AG04450 (cell line): ENCODE measurements around the gene PLOD3. TPM values are rescaled to one million over a fixed set of nuclear protein-coding genes. Genes with fewer than 3 reads are reported as not detected.

ENCODE experiments used
- CTCF ChIA-PET: fragments of 300-600, 350-600 bp; formaldehyde crosslinking; extraction: SDS; loops from one replicate; lab custom pipeline; 2022; ENCODE audit warnings: antibody characterized with exemption, inconsistent platforms; lab: Charles Lee
- POLR2A ChIA-PET: fragments of 350-600 bp; formaldehyde crosslinking; extraction: SDS; loops from one replicate; lab custom pipeline; 2021; ENCODE audit warnings: antibody characterized with exemption, inconsistent platforms; lab: Yijun Ruan, JAX
- DNase-seq: peaks from one replicate; pipeline ENCODE4 v3.0.0-alpha.2; 2011; ENCODE audit warnings: low read depth, low spot score
- H3K27ac ChIP-seq: one replicate; pipeline ENCODE4 v1.5.1; 2012; ENCODE audit warnings: low read depth, low read length, control low read depth
- H3K27me3 ChIP-seq: one replicate; pipeline ENCODE4 v1.6.0; 2012; ENCODE audit warnings: low read length; ENCODE audit not compliant: control insufficient read depth, insufficient read depth
- H3K4me3 ChIP-seq: 2 replicates; pipeline ENCODE4 v1.5.1; 2011; ENCODE audit warnings: mild to moderate bottlenecking, low read depth, low read length, control low read depth
- H3K9me3 ChIP-seq: 2 replicates; pipeline ENCODE4 v1.5.1; 2012; ENCODE audit warnings: low read length; ENCODE audit not compliant: control insufficient read depth, insufficient read depth
- polyA plus RNA-seq: library from polyadenylated mRNA; depleted of rRNA; stranded (reverse); fragments of >200 nt; gene quantifications from 2 replicates; pipeline ENCODE4 v1.2.3, GENCODE V29; 2011
- TF ChIP-seq, protein P1 (sequence below): IDR thresholded peaks from 2 replicates; pipeline ENCODE4 v1.5.1; 2011; ENCODE audit warnings: low read depth, low read length, control low read depth, inconsistent platforms

PLOD3 gene
- polyA plus RNA-seq, 1 experiment = 60.6 TPM

DNA sequence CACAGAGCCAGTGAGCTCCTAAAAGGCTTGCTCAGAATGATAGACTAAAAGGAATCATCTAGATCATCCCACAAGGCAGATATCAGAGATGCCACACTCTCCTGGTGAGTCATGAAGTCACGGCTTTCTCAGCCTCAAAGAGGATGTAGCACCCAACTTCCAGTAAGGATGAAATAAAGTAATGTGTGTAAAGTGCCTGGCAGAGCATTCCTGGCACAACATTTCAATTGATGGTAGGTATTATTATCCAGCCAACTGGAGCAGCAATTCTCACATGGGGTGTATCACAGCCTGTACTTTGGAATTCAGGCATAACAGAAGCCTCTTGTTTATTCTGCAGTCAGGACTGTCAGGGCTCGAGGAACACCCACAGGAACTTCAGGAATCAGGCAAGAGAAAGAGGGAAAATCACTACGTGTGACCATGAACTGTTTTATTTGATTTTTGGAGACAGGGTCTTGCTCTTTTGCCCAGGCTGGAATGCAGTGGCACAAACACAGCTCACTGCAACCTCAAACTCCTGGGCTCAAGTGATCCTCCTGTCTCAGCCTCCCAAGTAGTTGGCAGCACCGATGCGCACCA is 32.0 kb downstream of the PLOD3 start:
- H3K27ac ChIP-seq = no peak overlapping the region
- peaks cover 11% of the 10 kb centered on the region for H3K27me3 ChIP-seq
- H3K9me3 ChIP-seq = no peaks in the 10 kb centered on the region
- TF ChIP-seq, protein P1, sequence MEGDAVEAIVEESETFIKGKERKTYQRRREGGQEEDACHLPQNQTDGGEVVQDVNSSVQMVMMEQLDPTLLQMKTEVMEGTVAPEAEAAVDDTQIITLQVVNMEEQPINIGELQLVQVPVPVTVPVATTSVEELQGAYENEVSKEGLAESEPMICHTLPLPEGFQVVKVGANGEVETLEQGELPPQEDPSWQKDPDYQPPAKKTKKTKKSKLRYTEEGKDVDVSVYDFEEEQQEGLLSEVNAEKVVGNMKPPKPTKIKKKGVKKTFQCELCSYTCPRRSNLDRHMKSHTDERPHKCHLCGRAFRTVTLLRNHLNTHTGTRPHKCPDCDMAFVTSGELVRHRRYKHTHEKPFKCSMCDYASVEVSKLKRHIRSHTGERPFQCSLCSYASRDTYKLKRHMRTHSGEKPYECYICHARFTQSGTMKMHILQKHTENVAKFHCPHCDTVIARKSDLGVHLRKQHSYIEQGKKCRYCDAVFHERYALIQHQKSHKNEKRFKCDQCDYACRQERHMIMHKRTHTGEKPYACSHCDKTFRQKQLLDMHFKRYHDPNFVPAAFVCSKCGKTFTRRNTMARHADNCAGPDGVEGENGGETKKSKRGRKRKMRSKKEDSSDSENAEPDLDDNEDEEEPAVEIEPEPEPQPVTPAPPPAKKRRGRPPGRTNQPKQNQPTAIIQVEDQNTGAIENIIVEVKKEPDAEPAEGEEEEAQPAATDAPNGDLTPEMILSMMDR = no peak
- CTCF ChIA-PET = interaction anchor here (0.8 to 3.5 kb wide), 4 partner anchors 7 to 105 kb away, joined by 3 to 25 read pairs (median 19); no protein-coding TSS in a partner anchor
- no peak for DNase-seq
- no peak overlapping the region for H3K4me3 ChIP-seq
- POLR2A ChIA-PET = interaction anchor here (0.5 kb wide), 1 partner anchor 296 kb away, joined by 5 read pairs; the partner anchor contains the start of gene UFSP1

DNA sequence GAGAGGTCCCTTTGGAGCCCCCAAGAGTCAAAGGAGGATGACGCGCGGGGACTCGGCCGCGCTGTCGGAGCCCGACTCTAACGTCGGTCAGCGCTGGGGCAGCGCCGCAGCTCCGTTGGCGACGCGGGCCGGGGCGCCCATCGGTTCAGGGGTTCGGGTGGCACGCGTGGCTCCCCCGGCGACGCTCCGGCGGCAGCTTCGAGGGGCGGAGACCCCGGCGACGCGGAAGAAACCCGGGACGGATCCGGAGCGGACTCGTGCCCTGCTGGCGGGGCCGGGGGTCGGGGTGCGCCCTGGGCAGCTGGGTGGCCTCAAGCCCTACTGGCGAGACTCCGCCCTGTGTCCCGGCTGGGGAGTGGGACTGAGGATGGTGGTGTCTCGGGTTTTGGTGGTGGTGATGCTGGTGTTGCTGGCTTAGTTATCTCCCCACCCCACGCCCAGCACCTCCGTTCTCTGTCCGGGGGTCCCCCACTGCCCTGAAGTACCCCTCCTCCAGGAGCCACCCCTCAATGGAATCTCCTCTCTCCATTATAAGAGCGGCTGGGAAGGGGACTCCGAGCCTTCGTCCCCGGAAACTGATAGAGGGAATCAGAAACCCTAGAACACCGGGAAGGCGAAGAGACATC is 37.1 kb downstream of the PLOD3 start, which contains the start of gene NAT16:
NAT16 (minus strand) TSS at position 164 of the 626 bp plus-strand sequence. CDS start 5,486 bp downstream, outside the sequence.
- no peak for DNase-seq
- H3K9me3 ChIP-seq = no peaks in the 10 kb centered on the region; the same call in 1 of the 2 replicates
- H3K27ac ChIP-seq = no peak within 1 kb of the TSS
- ChIA-PET POLR2A (interaction anchor here (0.6 kb wide), 1 partner anchor 302 kb away, joined by 3 read pairs; no protein-coding TSS in a partner anchor), CTCF (no interaction called here)
- H3K4me3 ChIP-seq = 0 out of 2 replicates have a peak within 1 kb of the TSS, but pooled peaks have one; percentile 17
- H3K27me3 ChIP-seq = peaks cover 59% of the 10 kb centered on the region
- TF ChIP-seq, protein P1 = no peak

- H3K4me3 ChIP-seq = no peak overlapping the region
- ChIA-PET CTCF (no interaction called here), POLR2A (interaction anchor here (0.6 kb wide), 1 partner anchor 301 kb away, joined by 3 read pairs; no protein-coding TSS in a partner anchor)
- TF ChIP-seq, protein P1 = no peak
- no peak for DNase-seq
- peaks cover 64% of the 10 kb centered on the region for H3K27me3 ChIP-seq
- H3K27ac ChIP-seq = no peak overlapping the region
- no peaks in the 10 kb centered on the region; the same call in 1 of the 2 replicates for H3K9me3 ChIP-seq
Measured at GRCh38 chr7:101179713-101180112, 37.7 kb downstream of the PLOD3 start.

DNA sequence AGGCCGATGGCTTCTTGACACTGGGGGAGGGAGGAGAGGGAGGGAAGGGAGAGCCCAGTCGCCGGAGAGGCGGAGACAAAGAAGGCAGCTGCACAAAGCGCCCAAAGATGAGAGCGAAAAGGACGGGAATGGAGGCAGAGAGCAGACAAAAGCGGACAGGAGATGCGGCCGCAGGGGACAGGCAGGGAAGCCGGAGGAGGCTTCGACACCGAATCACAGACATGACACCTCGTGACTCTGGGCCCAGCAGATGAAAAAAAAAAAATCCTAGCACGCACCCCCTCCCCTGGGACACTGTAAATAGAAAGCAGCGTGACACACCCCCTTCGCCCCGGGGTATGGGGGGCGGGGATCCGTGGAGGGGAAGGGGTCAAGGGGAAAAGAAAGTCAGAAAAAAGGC is 38.3 kb downstream of the PLOD3 start:
- Histone ChIP-seq H3K27me3 (peaks cover 70% of the 10 kb centered on the region), H3K4me3 (0 out of 2 replicates have a peak overlapping the region, but pooled peaks have one; percentile 17)

More for the DNA sequence above, 38.3 kb downstream of the PLOD3 start:
- POLR2A ChIA-PET = interaction anchor here (0.6 kb wide), 1 partner anchor 23 kb away, joined by 6 read pairs; no protein-coding TSS in a partner anchor
- CTCF ChIA-PET = interaction anchor here (0.7 to 3.7 kb wide), 3 partner anchors 13 to 80 kb away, joined by 3 to 19 read pairs (median 6); no protein-coding TSS in a partner anchor
- DNase-seq = no peak
- H3K27ac ChIP-seq = no peak overlapping the region
- no peaks in the 10 kb centered on the region; the same call in 1 of the 2 replicates for H3K9me3 ChIP-seq
- TF ChIP-seq, protein P1 = no peak
